Panc1 (cell line): ENCODE results near the gene STX7.

Experiments
- TF ChIP-seq, protein P1 (sequence below), 2 experiments: IDR thresholded peaks; 2 replicates each; pipeline ENCODE4 v1.6.1; 2011 to 2012; ENCODE audit warnings: low read depth in 2 of 2, control low read depth in 1 of 2, low read length in 1 of 2, mild to moderate bottlenecking in 1 of 2, moderate library complexity in 1 of 2; ENCODE audit not compliant: insufficient read depth in 1 of 2
- TF ChIP-seq, protein P2 (sequence below): fragments of 450-650 bp; IDR thresholded peaks from 2 replicates; pipeline ENCODE4 v1.5.1; 2017; ENCODE audit warnings: mild to moderate bottlenecking

DNA sequence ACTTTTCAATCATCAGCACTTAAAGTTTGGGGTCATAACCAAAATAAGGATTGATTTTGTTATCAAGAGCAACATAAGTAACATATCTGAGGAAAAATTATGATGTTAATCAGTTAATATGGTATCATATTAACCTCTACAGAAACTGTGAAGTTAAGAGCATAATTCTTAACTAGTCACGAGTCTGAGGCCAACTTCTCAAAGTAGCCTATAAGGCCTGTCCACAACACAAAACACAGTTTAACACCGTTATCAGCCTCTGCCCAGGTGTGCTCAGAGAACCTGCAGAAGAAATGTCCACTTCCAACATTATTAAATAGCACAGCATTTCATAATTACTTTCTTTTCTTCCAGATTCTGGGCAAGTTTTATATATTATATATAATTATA, 1.1 kb downstream of the STX7 start:
- TF ChIP-seq, protein P1, sequence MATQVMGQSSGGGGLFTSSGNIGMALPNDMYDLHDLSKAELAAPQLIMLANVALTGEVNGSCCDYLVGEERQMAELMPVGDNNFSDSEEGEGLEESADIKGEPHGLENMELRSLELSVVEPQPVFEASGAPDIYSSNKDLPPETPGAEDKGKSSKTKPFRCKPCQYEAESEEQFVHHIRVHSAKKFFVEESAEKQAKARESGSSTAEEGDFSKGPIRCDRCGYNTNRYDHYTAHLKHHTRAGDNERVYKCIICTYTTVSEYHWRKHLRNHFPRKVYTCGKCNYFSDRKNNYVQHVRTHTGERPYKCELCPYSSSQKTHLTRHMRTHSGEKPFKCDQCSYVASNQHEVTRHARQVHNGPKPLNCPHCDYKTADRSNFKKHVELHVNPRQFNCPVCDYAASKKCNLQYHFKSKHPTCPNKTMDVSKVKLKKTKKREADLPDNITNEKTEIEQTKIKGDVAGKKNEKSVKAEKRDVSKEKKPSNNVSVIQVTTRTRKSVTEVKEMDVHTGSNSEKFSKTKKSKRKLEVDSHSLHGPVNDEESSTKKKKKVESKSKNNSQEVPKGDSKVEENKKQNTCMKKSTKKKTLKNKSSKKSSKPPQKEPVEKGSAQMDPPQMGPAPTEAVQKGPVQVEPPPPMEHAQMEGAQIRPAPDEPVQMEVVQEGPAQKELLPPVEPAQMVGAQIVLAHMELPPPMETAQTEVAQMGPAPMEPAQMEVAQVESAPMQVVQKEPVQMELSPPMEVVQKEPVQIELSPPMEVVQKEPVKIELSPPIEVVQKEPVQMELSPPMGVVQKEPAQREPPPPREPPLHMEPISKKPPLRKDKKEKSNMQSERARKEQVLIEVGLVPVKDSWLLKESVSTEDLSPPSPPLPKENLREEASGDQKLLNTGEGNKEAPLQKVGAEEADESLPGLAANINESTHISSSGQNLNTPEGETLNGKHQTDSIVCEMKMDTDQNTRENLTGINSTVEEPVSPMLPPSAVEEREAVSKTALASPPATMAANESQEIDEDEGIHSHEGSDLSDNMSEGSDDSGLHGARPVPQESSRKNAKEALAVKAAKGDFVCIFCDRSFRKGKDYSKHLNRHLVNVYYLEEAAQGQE (IDR thresholded peaks at IDR 0.05; ENCODE audit: insufficient read depth in 1 of 2, low read depth in 2 of 2, low read length in 1 of 2): no peak
- TF ChIP-seq, protein P2, sequence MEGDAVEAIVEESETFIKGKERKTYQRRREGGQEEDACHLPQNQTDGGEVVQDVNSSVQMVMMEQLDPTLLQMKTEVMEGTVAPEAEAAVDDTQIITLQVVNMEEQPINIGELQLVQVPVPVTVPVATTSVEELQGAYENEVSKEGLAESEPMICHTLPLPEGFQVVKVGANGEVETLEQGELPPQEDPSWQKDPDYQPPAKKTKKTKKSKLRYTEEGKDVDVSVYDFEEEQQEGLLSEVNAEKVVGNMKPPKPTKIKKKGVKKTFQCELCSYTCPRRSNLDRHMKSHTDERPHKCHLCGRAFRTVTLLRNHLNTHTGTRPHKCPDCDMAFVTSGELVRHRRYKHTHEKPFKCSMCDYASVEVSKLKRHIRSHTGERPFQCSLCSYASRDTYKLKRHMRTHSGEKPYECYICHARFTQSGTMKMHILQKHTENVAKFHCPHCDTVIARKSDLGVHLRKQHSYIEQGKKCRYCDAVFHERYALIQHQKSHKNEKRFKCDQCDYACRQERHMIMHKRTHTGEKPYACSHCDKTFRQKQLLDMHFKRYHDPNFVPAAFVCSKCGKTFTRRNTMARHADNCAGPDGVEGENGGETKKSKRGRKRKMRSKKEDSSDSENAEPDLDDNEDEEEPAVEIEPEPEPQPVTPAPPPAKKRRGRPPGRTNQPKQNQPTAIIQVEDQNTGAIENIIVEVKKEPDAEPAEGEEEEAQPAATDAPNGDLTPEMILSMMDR: no peak
